Measurements from ENCODE around the gene STRBP.
"Not testable (repeated sequence)": the region's sequence is repeated elsewhere in the genome, so short reads cannot be mapped to it uniquely, and the experiment has no call there.

The STRBP gene

GRCh38 chr9:123248630-123249029, 19.8 kb downstream of the STRBP start:
- no peak for DNase-seq

- DNase-seq: no peak
Measured at GRCh38 chr9:123246534-123246933, 21.9 kb downstream of the STRBP start.

GRCh38 chr9:123239726-123240125, 28.7 kb downstream of the STRBP start:
- no peak for DNase-seq

DNA sequence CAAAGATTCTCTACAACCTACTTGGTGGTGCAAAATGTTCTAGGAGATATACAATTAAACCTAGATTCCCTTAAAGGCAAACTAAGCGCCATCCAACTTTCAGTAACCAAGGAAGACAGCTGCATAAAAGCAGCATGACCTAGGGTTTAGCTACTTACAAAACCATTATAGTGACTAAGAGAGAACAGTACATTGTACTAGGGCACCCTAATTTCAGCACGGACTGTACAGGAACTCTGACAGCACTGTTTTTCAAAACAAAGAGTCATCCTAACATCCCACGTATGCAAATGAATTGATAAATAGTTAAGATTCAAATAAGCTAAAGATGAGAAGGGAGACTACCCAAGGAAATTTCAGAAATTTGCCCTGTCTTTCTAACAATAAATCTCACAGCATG, 30.0 kb downstream of the STRBP start:
- no peak for DNase-seq

- no peak for DNase-seq
Measured at GRCh38 chr9:123237220-123237619, 31.2 kb downstream of the STRBP start.

DNA sequence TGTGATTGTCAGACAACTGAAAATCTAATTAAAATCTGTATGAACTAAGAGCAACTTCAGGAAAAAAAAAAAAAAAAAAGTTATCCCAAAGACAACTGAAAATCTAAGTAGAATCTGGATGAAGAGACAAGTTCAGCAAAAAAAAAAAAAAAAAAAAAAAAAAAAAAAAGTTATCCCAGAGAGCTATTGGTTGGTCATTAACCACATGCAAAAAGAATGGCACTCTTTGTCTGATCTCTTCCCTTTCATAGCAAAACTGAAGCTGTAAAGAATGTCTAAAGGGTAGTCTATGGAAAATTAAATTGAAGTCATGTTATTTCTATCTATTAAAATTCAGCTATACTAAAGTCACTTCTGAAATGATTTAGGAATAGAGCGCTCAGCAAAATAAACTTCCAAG, 32.9 kb downstream of the STRBP start:
- no peak for DNase-seq

- DNase-seq: no peak
Measured at GRCh38 chr9:123234853-123235252, 33.5 kb downstream of the STRBP start.

DNA sequence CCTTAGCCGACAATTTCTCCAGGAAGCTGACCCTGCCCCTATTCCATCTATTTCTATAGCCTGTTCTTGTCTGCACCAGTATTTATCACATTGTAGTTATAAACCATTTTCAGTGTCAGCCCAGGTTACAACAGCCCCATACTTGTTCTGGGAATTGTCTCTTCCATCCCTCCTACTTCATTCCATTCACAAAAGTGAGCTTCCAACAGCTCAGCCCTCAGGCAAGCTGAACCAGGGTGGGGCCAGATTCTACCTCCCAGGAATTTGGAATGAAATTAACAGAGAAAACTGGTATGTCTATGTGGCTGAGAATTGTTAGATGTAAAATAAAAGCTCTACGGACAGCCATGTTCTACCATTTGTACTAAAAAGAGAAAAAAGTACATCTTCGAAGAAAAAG, 36.1 kb downstream of the STRBP start:
- DNase-seq: no peak

- no peak for DNase-seq
Measured at GRCh38 chr9:123231421-123231820, 37.0 kb downstream of the STRBP start.

DNA sequence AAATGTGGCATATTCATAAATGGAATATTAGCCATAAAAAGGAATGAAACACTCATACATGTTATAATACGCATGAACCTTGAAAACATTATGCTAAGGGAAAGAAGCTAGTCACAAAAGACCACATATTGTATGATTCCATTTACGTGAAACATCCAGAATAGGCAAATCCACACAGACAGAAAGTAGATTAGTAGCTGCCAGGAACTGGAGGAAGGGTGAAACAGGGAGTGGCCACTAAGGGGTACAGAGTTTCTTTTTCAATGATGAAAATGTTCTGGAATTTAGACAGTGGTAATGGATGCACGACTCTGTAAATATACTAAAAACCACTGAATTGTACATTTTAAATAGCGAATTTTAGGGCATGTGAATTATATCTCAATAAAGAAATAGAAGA, 39.4 kb downstream of the STRBP start:
- DNase-seq: no peak

- DNase-seq: no peak
Measured at GRCh38 chr9:123225995-123226394, 42.4 kb downstream of the STRBP start.

GRCh38 chr9:123225374-123225813, 43.0 kb downstream of the STRBP start:
- DNase-seq: no peak

- no peak for DNase-seq
Measured at GRCh38 chr9:123220127-123220526, 48.3 kb downstream of the STRBP start.

DNA sequence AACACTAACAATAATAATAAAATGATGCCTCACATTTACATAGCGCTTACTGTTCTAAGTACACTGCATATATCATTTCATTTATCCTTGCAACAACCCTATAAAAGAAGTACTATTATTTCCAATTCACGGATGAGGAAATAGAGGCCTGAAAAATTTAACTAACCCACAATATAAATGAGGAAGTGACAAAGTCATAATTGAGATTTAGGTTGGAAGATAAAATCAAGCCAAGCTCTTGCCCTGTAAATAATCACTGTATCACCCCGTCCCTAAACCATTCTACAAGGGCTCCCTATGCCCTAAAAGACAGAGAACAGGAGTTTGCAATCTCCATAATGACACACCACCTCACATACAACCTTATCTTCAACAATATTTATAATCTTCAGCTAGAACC, 49.6 kb downstream of the STRBP start:
- no peak for DNase-seq

GRCh38 chr9:123217128-123217654, 51.2 kb downstream of the STRBP start:
- no peak for DNase-seq

GRCh38 chr9:123216251-123216797, 52.1 kb downstream of the STRBP start:
- no peak for DNase-seq

DNA sequence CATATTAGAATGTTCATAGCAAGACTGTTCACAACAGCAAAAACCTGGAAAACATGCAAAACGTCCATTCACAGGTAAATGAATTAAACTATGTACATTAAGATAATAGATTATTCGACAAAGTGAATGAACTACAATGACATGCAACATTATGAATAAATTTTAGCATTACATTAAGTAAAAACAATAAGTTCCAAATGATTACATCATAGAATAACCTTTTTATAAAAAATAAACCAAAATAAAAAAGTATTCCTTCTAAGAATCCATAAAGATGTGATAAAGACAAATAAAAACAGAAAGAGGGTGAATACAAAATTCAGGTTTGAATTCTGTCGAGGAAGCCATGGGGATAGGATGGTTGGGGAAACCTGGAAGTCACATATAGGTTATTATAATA, 57.3 kb downstream of the STRBP start:
- no peak for DNase-seq

DNA sequence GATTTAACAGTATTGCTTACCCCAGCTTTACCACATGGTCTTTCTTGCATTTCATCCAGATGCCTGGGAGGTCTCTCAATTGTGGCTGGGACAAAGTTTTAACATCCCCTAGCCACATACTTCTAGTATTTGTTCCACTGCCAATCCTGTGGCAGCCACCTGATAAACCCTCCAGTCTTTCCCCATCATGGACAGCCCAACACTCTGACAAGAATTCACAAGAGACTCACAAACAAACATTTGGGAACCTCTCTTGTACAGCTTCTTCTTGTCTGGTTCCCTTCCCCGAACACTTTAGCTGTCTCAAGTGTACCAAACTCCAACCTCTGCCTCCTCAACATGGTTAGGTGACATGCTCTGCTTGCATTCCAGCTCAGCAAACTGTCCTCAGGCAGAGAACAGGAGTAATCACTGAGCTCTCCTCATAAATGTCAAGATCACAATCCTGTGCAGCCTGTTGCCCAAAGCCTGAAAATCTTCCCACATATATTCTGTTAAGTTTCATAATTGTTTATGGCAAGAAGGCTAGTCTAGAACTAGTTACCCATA, 59.7 kb downstream of the STRBP start:
- no peak for DNase-seq

- no peak for DNase-seq
Measured at GRCh38 chr9:123206065-123206464, 62.3 kb downstream of the STRBP start.

DNA sequence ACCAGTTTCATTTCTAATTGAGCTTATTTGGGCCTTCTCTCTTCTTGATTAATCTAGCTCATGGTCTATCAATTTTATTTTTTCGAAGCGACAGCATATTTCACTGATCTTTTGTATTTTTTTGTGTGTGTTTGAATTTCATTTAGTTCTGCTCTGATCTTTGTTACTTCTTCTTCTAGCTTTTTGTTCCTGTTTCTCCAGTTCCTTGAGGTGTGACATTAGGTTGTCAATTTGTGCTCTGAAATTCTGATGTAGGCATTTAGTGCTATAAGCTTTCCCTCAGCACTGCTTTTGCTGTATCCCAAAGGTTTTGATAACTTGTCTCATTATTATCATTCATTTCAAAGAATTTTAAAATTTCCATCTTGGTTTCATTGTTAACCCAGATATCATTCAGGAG, 67.3 kb downstream of the STRBP start:
- no peak for DNase-seq

DNA sequence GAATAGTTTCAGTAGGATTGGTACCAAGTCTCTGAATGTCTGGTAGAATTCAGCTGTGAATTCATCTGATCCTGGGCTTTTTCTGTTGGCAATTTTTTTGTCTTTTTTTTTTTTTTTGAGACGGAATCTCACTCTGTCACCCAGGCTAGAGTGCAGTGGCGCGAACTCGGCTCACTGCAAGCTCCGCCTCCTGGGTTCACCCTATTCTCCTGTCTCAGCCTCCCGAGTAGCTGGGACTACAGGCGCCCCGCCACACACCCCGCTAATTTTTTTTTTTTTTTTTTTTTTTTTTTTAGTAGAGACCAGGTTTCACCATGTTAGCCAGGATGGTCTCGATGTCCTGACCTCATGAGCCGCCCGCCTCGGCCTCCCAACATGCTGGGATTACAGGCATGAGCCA, 67.9 kb downstream of the STRBP start:
- DNase-seq: not testable (repeated sequence)

GRCh38 chr9:123196124-123196523, 72.3 kb downstream of the STRBP start:
- DNase-seq: no peak

DNA sequence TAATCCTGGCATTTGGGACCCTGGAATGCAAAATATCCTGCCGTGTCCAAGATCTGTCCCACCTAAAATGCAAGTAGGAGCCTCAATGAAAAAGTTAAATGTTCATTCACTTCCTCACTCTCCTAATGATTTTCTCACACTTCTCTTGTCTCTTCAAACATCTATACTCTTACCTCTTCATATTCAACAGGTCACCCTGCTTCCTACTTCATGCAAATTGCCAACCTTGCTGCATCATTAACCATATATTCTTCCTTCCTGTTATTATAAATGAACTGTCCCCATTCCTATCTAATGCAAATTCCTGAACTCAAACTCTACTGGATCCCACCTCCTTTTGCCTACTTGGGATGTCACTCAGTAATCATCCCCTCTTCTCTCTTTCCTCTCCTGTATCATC, 74.4 kb downstream of the STRBP start:
- DNase-seq: no peak

DNA sequence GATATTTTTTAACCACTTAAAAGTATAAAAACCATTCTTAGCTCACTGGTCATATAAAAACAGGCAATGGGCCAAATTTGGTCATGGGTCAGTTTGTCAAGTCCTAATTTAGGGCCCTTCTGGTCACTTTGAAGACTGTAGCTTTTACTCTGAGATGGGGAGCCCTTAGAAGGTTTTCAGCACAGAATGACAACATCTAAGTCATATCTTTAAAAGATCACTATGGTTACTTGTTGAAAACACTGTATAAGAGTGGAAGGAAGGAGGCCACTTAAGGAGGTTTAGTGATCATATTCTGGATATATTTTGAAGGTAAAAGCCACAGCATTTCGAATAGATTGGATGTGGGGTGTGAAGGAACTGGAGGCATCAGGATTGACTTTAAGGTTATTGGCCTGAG, 76.7 kb downstream of the STRBP start:
- no peak for DNase-seq

DNA sequence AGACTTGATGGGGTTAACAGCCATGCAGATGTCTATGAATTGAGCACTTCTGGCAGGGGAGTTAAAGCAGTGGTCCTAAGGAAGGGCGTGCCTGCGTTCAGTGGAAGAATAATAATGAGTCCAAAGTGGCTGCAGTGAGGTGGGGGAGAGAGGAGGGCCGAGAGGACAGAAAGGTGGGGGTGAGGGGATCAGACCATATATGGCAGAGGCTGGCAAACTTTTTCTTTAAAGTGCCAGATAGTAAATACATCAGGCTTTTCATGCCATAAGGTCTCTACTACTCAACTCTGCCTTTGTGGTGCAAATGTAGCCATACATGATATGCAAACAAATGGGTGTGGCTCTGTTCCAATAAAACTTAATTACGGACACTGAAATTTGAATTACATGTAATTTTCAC, 77.1 kb downstream of the STRBP start:
- DNase-seq: no peak

All from retina (tissue), 1 donor.